ENCODE results near the gene ABCB4.
"Not testable (repeated sequence)": the region's sequence is repeated elsewhere in the genome, so short reads cannot be mapped to it uniquely, and the experiment has no call there.

ABCB4 gene

GRCh38 chr7:87463982-87464381, 11.5 kb downstream of the ABCB4 start:
- H3K4me1 ChIP-seq (ENCODE audit: control insufficient read depth in 5 of 5, insufficient read depth in 5 of 5, low read length in 5 of 5): no peaks in the 10 kb centered on the region
- no peak overlapping the region for H3K4me3 ChIP-seq (ENCODE audit: low read depth in 1 of 5, low read length in 5 of 5)
- H3K9me3 ChIP-seq (ENCODE audit: control insufficient read depth in 5 of 5, low read length in 5 of 5): no peaks in the 10 kb centered on the region
- no peak overlapping the region for H3K9ac ChIP-seq (ENCODE audit: low read length in 5 of 5)
- H3K27me3 ChIP-seq (ENCODE audit: control insufficient read depth in 5 of 5, insufficient read depth in 4 of 5, low read length in 5 of 5): no peaks in the 10 kb centered on the region
- H3K36me3 ChIP-seq (ENCODE audit: control insufficient read depth in 5 of 5, insufficient read depth in 5 of 5, low read length in 5 of 5): no peaks in the 10 kb centered on the region
- H3K27ac ChIP-seq (ENCODE audit: low read depth, low read length): no peak overlapping the region

- not testable (repeated sequence) for H3K27ac ChIP-seq (ENCODE audit: low read depth, low read length); H3K9me3 ChIP-seq (ENCODE audit: control insufficient read depth in 5 of 5, low read length in 5 of 5); H3K4me3 ChIP-seq (ENCODE audit: low read depth in 1 of 5, low read length in 5 of 5); H3K36me3 ChIP-seq (ENCODE audit: control insufficient read depth in 5 of 5, insufficient read depth in 5 of 5, low read length in 5 of 5); H3K9ac ChIP-seq (ENCODE audit: low read length in 5 of 5); H3K4me1 ChIP-seq (ENCODE audit: control insufficient read depth in 5 of 5, insufficient read depth in 5 of 5, low read length in 5 of 5); H3K27me3 ChIP-seq (ENCODE audit: control insufficient read depth in 5 of 5, insufficient read depth in 4 of 5, low read length in 5 of 5)
Measured at GRCh38 chr7:87460444-87460843, 15.0 kb downstream of the ABCB4 start.

DNA sequence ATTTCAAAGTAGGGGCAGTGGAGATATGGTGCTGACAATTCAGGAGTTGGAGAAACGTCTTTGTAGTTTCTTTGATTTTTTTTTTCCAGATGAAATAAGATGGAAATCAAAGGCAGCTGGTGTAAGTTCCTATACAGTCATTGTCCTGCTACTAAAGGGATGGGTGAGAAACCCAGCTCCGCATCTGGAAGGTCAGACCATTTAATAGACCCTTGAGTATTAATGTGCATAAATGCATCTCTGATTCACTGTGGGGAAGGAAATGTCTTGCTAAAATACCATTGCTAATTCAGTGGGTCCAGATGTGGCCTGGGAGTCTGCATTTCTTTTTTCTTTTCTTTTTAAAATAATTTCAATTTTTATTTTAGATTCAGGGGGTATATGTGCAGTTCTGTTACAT, 15.5 kb downstream of the ABCB4 start:
- Histone ChIP-seq H3K4me1 (ENCODE audit: control insufficient read depth in 5 of 5, insufficient read depth in 5 of 5, low read length in 5 of 5) (no peaks in the 10 kb centered on the region), H3K27ac (ENCODE audit: low read depth, low read length) (no peak overlapping the region), H3K9ac (ENCODE audit: low read length in 5 of 5) (no peak overlapping the region)

GRCh38 chr7:87458148-87458547, 17.3 kb downstream of the ABCB4 start:
- no peaks in the 10 kb centered on the region for H3K27me3 ChIP-seq (ENCODE audit: control insufficient read depth in 5 of 5, insufficient read depth in 4 of 5, low read length in 5 of 5)
- H3K4me1 ChIP-seq (ENCODE audit: control insufficient read depth in 5 of 5, insufficient read depth in 5 of 5, low read length in 5 of 5): no peaks in the 10 kb centered on the region
- no peak overlapping the region for H3K27ac ChIP-seq (ENCODE audit: low read depth, low read length)
- no peak overlapping the region for H3K4me3 ChIP-seq (ENCODE audit: low read depth in 1 of 5, low read length in 5 of 5)
- H3K36me3 ChIP-seq (ENCODE audit: control insufficient read depth in 5 of 5, insufficient read depth in 5 of 5, low read length in 5 of 5): no peaks in the 10 kb centered on the region
- H3K9ac ChIP-seq (ENCODE audit: low read length in 5 of 5): no peak overlapping the region
- no peaks in the 10 kb centered on the region for H3K9me3 ChIP-seq (ENCODE audit: control insufficient read depth in 5 of 5, low read length in 5 of 5)

More for the DNA sequence above, 15.5 kb downstream of the ABCB4 start:
- Histone ChIP-seq H3K27me3 (ENCODE audit: control insufficient read depth in 5 of 5, insufficient read depth in 4 of 5, low read length in 5 of 5) (no peaks in the 10 kb centered on the region), H3K36me3 (ENCODE audit: control insufficient read depth in 5 of 5, insufficient read depth in 5 of 5, low read length in 5 of 5) (no peaks in the 10 kb centered on the region), H3K4me3 (ENCODE audit: low read depth in 1 of 5, low read length in 5 of 5) (no peak overlapping the region), H3K9me3 (ENCODE audit: control insufficient read depth in 5 of 5, low read length in 5 of 5) (no peaks in the 10 kb centered on the region)

DNA sequence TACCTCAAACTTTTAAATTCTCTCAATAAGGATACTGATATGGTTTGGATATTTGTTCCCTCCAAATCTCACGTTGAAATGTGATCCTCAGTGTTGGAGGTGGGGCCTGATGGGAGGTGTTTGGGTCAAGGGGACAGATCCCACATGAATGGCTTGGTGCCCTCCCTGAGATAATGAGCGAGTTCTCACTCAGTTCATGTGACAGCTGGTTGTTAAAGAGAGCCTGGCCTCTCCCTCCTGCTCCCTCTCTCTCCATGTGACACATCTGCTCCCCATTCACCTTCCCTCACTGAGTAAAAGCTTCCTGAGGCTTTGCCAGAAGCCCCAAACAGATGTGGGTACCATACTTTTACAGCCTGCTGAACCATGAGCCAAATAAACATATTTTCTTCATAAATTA, 19.2 kb downstream of the ABCB4 start:
- Histone ChIP-seq H3K4me3 (ENCODE audit: low read depth in 1 of 5, low read length in 5 of 5) (no peak overlapping the region), H3K9me3 (ENCODE audit: control insufficient read depth in 5 of 5, low read length in 5 of 5) (no peaks in the 10 kb centered on the region), H3K27ac (ENCODE audit: low read depth, low read length) (no peak overlapping the region)

GRCh38 chr7:87452279-87452678, 23.2 kb downstream of the ABCB4 start:
- no peaks in the 10 kb centered on the region for H3K4me1 ChIP-seq (ENCODE audit: control insufficient read depth in 5 of 5, insufficient read depth in 5 of 5, low read length in 5 of 5)
- no peaks in the 10 kb centered on the region for H3K27me3 ChIP-seq (ENCODE audit: control insufficient read depth in 5 of 5, insufficient read depth in 4 of 5, low read length in 5 of 5)
- H3K27ac ChIP-seq (ENCODE audit: low read depth, low read length): no peak overlapping the region
- no peak overlapping the region for H3K4me3 ChIP-seq (ENCODE audit: low read depth in 1 of 5, low read length in 5 of 5)
- no peaks in the 10 kb centered on the region for H3K36me3 ChIP-seq (ENCODE audit: control insufficient read depth in 5 of 5, insufficient read depth in 5 of 5, low read length in 5 of 5)
- no peak overlapping the region for H3K9ac ChIP-seq (ENCODE audit: low read length in 5 of 5)
- H3K9me3 ChIP-seq (ENCODE audit: control insufficient read depth in 5 of 5, low read length in 5 of 5): no peaks in the 10 kb centered on the region

More for the DNA sequence above, 19.2 kb downstream of the ABCB4 start:
- no peaks in the 10 kb centered on the region for H3K4me1 ChIP-seq (ENCODE audit: control insufficient read depth in 5 of 5, insufficient read depth in 5 of 5, low read length in 5 of 5)
- no peaks in the 10 kb centered on the region for H3K27me3 ChIP-seq (ENCODE audit: control insufficient read depth in 5 of 5, insufficient read depth in 4 of 5, low read length in 5 of 5)
- H3K36me3 ChIP-seq (ENCODE audit: control insufficient read depth in 5 of 5, insufficient read depth in 5 of 5, low read length in 5 of 5): no peaks in the 10 kb centered on the region
- no peak overlapping the region for H3K9ac ChIP-seq (ENCODE audit: low read length in 5 of 5)

GRCh38 chr7:87451187-87451586, 24.3 kb downstream of the ABCB4 start:
- H3K9ac ChIP-seq (ENCODE audit: low read length in 5 of 5): no peak overlapping the region
- no peaks in the 10 kb centered on the region for H3K4me1 ChIP-seq (ENCODE audit: control insufficient read depth in 5 of 5, insufficient read depth in 5 of 5, low read length in 5 of 5)
- no peak overlapping the region for H3K4me3 ChIP-seq (ENCODE audit: low read depth in 1 of 5, low read length in 5 of 5)
- H3K27me3 ChIP-seq (ENCODE audit: control insufficient read depth in 5 of 5, insufficient read depth in 4 of 5, low read length in 5 of 5): no peaks in the 10 kb centered on the region
- H3K9me3 ChIP-seq (ENCODE audit: control insufficient read depth in 5 of 5, low read length in 5 of 5): no peaks in the 10 kb centered on the region
- H3K27ac ChIP-seq (ENCODE audit: low read depth, low read length): no peak overlapping the region
- H3K36me3 ChIP-seq (ENCODE audit: control insufficient read depth in 5 of 5, insufficient read depth in 5 of 5, low read length in 5 of 5): no peaks in the 10 kb centered on the region

DNA sequence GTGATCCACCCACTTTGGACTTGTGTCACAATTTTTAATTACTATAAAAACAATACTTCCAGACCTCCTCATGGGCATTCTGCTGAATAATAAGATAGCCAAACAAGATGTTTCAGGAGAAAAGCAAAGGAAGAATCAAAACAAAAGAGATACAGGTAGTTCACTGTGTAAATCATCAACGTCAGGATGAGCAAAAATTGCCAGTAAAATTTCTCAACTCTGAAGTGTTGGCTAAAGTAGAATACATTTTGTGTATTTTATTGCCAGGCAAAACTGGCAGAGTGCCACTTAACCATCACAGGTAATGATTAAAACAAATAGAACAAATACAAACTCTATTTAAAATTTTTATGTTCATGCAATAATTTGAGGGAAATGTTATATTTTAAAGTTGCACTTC, 24.8 kb downstream of the ABCB4 start:
- Histone ChIP-seq H3K27me3 (ENCODE audit: control insufficient read depth in 5 of 5, insufficient read depth in 4 of 5, low read length in 5 of 5) (no peaks in the 10 kb centered on the region), H3K4me3 (ENCODE audit: low read depth in 1 of 5, low read length in 5 of 5) (no peak overlapping the region), H3K9me3 (ENCODE audit: control insufficient read depth in 5 of 5, low read length in 5 of 5) (no peaks in the 10 kb centered on the region), H3K9ac (ENCODE audit: low read length in 5 of 5) (no peak overlapping the region), H3K36me3 (ENCODE audit: control insufficient read depth in 5 of 5, insufficient read depth in 5 of 5, low read length in 5 of 5) (no peaks in the 10 kb centered on the region), H3K27ac (ENCODE audit: low read depth, low read length) (no peak overlapping the region), H3K4me1 (ENCODE audit: control insufficient read depth in 5 of 5, insufficient read depth in 5 of 5, low read length in 5 of 5) (no peaks in the 10 kb centered on the region)

- no peaks in the 10 kb centered on the region for H3K36me3 ChIP-seq (ENCODE audit: control insufficient read depth in 5 of 5, insufficient read depth in 5 of 5, low read length in 5 of 5)
- H3K4me3 ChIP-seq (ENCODE audit: low read depth in 1 of 5, low read length in 5 of 5): no peak overlapping the region
- H3K9me3 ChIP-seq (ENCODE audit: control insufficient read depth in 5 of 5, low read length in 5 of 5): no peaks in the 10 kb centered on the region
- no peaks in the 10 kb centered on the region for H3K4me1 ChIP-seq (ENCODE audit: control insufficient read depth in 5 of 5, insufficient read depth in 5 of 5, low read length in 5 of 5)
- no peak overlapping the region for H3K27ac ChIP-seq (ENCODE audit: low read depth, low read length)
- no peaks in the 10 kb centered on the region for H3K27me3 ChIP-seq (ENCODE audit: control insufficient read depth in 5 of 5, insufficient read depth in 4 of 5, low read length in 5 of 5)
- no peak overlapping the region for H3K9ac ChIP-seq (ENCODE audit: low read length in 5 of 5)
Measured at GRCh38 chr7:87448388-87448787, 27.1 kb downstream of the ABCB4 start.

GRCh38 chr7:87447116-87447635, 28.3 kb downstream of the ABCB4 start:
- Histone ChIP-seq H3K4me3 (ENCODE audit: low read depth in 1 of 5, low read length in 5 of 5) (no peak overlapping the region), H3K27ac (ENCODE audit: low read depth, low read length) (no peak overlapping the region), H3K9ac (ENCODE audit: low read length in 5 of 5) (no peak overlapping the region), H3K36me3 (ENCODE audit: control insufficient read depth in 5 of 5, insufficient read depth in 5 of 5, low read length in 5 of 5) (no peaks in the 10 kb centered on the region), H3K27me3 (ENCODE audit: control insufficient read depth in 5 of 5, insufficient read depth in 4 of 5, low read length in 5 of 5) (no peaks in the 10 kb centered on the region), H3K4me1 (ENCODE audit: control insufficient read depth in 5 of 5, insufficient read depth in 5 of 5, low read length in 5 of 5) (no peaks in the 10 kb centered on the region), H3K9me3 (ENCODE audit: control insufficient read depth in 5 of 5, low read length in 5 of 5) (no peaks in the 10 kb centered on the region)

- H3K4me1 ChIP-seq (ENCODE audit: control insufficient read depth in 5 of 5, insufficient read depth in 5 of 5, low read length in 5 of 5): no peaks in the 10 kb centered on the region
- no peak overlapping the region for H3K27ac ChIP-seq (ENCODE audit: low read depth, low read length)
- no peaks in the 10 kb centered on the region for H3K9me3 ChIP-seq (ENCODE audit: control insufficient read depth in 5 of 5, low read length in 5 of 5)
- no peak overlapping the region for H3K9ac ChIP-seq (ENCODE audit: low read length in 5 of 5)
- H3K36me3 ChIP-seq (ENCODE audit: control insufficient read depth in 5 of 5, insufficient read depth in 5 of 5, low read length in 5 of 5): no peaks in the 10 kb centered on the region
- H3K4me3 ChIP-seq (ENCODE audit: low read depth in 1 of 5, low read length in 5 of 5): no peak overlapping the region
- no peaks in the 10 kb centered on the region for H3K27me3 ChIP-seq (ENCODE audit: control insufficient read depth in 5 of 5, insufficient read depth in 4 of 5, low read length in 5 of 5)
Measured at GRCh38 chr7:87445897-87446296, 29.6 kb downstream of the ABCB4 start.

All from subcutaneous abdominal adipose tissue (tissue), 5 donors.